IMR-90 (cell line): Measurements from ENCODE around the gene MEGF8. TPM values are rescaled to one million over a fixed set of nuclear protein-coding genes. Genes with fewer than 3 reads are reported as not detected.

ENCODE experiments used
- ATAC-seq: fragments of 200-7000 bp; cut with Tn5 transposase; 2 replicates; pipeline ENCODE4 v1.9.1; 2020; ENCODE audit warnings: low read depth, mild to moderate bottlenecking, moderate library complexity
- BruUV-seq: library from RNA; stranded (reverse); fragments of 400-500 nt; replicated peaks from 2 replicates; lab custom pipeline; 2021; lab: Mats Ljungman, UMichigan
- CTCF ChIA-PET: fragments of 300-600 bp; formaldehyde crosslinking; extraction: SDS; loops from one replicate; lab custom pipeline; 2021; ENCODE audit warnings: antibody characterized with exemption; lab: Yijun Ruan, JAX
- POLR2A ChIA-PET: fragments of 300-600 bp; sonication (Branson Sonifier 250); formaldehyde crosslinking; loops from one replicate; lab custom pipeline; 2022; ENCODE audit warnings: antibody characterized with exemption; ENCODE audit not compliant: unreplicated experiment; lab: Charles Lee
- DNase-seq: peaks from one replicate; pipeline ENCODE4 v3.0.0; 2013
- H2AFZ ChIP-seq: replicated peaks from 2 replicates; pipeline ENCODE3; 2013; ENCODE audit warnings: low read length, mild to moderate bottlenecking; ENCODE audit not compliant: poor library complexity
- H2AK5ac ChIP-seq: 2 replicates; pipeline ENCODE4 v1.6.1; 2013; ENCODE audit warnings: low read depth, low read length, inconsistent platforms
- H2AK9ac ChIP-seq: replicated peaks from 2 replicates; pipeline ENCODE3; 2013; ENCODE audit warnings: mild to moderate bottlenecking, low read depth, low read length, moderate library complexity; ENCODE audit not compliant: poor library complexity
- H2BK120ac ChIP-seq: 2 replicates; pipeline ENCODE4 v1.6.1; 2013; ENCODE audit warnings: low read depth, low read length, inconsistent platforms
- H2BK15ac ChIP-seq: 3 replicates; pipeline ENCODE4 v1.6.1; 2013; ENCODE audit warnings: low read depth, low read length, inconsistent platforms
- H2BK20ac ChIP-seq: 2 replicates; pipeline ENCODE4 v1.6.1; 2013; ENCODE audit warnings: low read depth, mild to moderate bottlenecking, inconsistent platforms, low read length, moderate library complexity
- H2BK5ac ChIP-seq: 2 replicates; pipeline ENCODE4 v1.6.1; 2013; ENCODE audit warnings: mild to moderate bottlenecking, low read depth, low read length, inconsistent platforms; ENCODE audit not compliant: poor library complexity, severe bottlenecking
- H3K14ac ChIP-seq: replicated peaks from 2 replicates; pipeline ENCODE4 v1.6.1; 2013; ENCODE audit warnings: low read depth, low read length, inconsistent platforms
- H3K18ac ChIP-seq: 2 replicates; pipeline ENCODE4 v1.6.1; 2013; ENCODE audit warnings: low read depth, low read length, control low read depth
- H3K23ac ChIP-seq: 2 replicates; pipeline ENCODE4 v1.6.1; 2013; ENCODE audit warnings: low read depth, low read length, inconsistent platforms
- H3K27ac ChIP-seq: 2 replicates; pipeline ENCODE4 v1.5.1; 2013; ENCODE audit warnings: mild to moderate bottlenecking, control low read depth, low read length; ENCODE audit not compliant: insufficient read depth
- H3K27me3 ChIP-seq: 2 replicates; pipeline ENCODE4 v1.6.1; 2013; ENCODE audit warnings: low read length; ENCODE audit not compliant: control insufficient read depth, insufficient read depth
- H3K36me3 ChIP-seq: 2 replicates; pipeline ENCODE4 v1.6.1; 2013; ENCODE audit warnings: low read length, mixed read lengths; ENCODE audit not compliant: control insufficient read depth, insufficient read depth
- H3K4ac ChIP-seq: 2 replicates; pipeline ENCODE4 v1.6.1; 2013; ENCODE audit warnings: low read depth, low read length, inconsistent platforms
- H3K4me1 ChIP-seq: 2 replicates; pipeline ENCODE4 v1.6.1; 2013; ENCODE audit warnings: low read length, mixed read lengths; ENCODE audit not compliant: control insufficient read depth, insufficient read depth
- H3K4me2 ChIP-seq: 2 replicates; pipeline ENCODE4 v1.6.1; 2013; ENCODE audit warnings: low read depth, mild to moderate bottlenecking, control low read depth, low read length, moderate library complexity
- H3K4me3 ChIP-seq: 2 replicates; pipeline ENCODE4 v1.5.1; 2013; ENCODE audit warnings: low read depth, mild to moderate bottlenecking, control low read depth, low read length, moderate library complexity; ENCODE audit not compliant: insufficient read depth
- H3K56ac ChIP-seq: 2 replicates; pipeline ENCODE4 v1.6.1; 2013; ENCODE audit warnings: low read length, inconsistent platforms; ENCODE audit not compliant: insufficient read depth; ENCODE audit errors: extremely low read depth
- H3K79me1 ChIP-seq, 2 experiments: 2 replicates each; pipeline ENCODE4 v1.6.1; 2013; ENCODE audit warnings: low read length in 2 of 2, inconsistent platforms in 1 of 2, low read depth in 1 of 2
- H3K9ac ChIP-seq: 2 replicates; pipeline ENCODE4 v1.6.1; 2013; ENCODE audit warnings: low read depth, low read length, control low read depth
- H3K9me1 ChIP-seq: 2 replicates; pipeline ENCODE4 v1.6.1; 2013; ENCODE audit warnings: low read length, inconsistent platforms; ENCODE audit not compliant: insufficient read depth
- H3K9me3 ChIP-seq: 2 replicates; pipeline ENCODE4 v1.6.1; 2013; ENCODE audit warnings: low read length; ENCODE audit not compliant: control insufficient read depth, insufficient read depth
- H4K20me1 ChIP-seq: 2 replicates; pipeline ENCODE4 v1.6.1; 2013; ENCODE audit warnings: low read length, inconsistent platforms; ENCODE audit not compliant: insufficient read depth
- H4K5ac ChIP-seq: 2 replicates; pipeline ENCODE4 v1.6.1; 2013; ENCODE audit warnings: mild to moderate bottlenecking, low read depth, low read length, control low read depth
- H4K8ac ChIP-seq, 2 experiments: 2 replicates each; pipeline ENCODE4 v1.6.1; 2013; ENCODE audit warnings: low read depth in 2 of 2, low read length in 2 of 2, control low read depth in 1 of 2, inconsistent platforms in 1 of 2
- H4K91ac ChIP-seq: 2 replicates; pipeline ENCODE4 v1.6.1; 2013; ENCODE audit warnings: low read depth, low read length, inconsistent platforms; ENCODE audit not compliant: insufficient read depth
- CHD1 ChIP-seq: IDR thresholded peaks from 2 replicates; pipeline ENCODE4 v1.6.1; 2012; ENCODE audit warnings: low read depth, low read length, improper control_type of control experiment
- CTCF ChIP-seq: conservative IDR thresholded peaks from 2 replicates; pipeline ENCODE4 v1.5.1; 2012; ENCODE audit warnings: mild to moderate bottlenecking, low read depth, low read length, improper control_type of control experiment
- ELK1 ChIP-seq: fragments of 150-350 bp; IDR thresholded peaks from 2 replicates; pipeline ENCODE4 v1.6.1; 2016; ENCODE audit warnings: low read depth, mild to moderate bottlenecking, low read length, moderate library complexity, borderline replicate concordance
- FOS ChIP-seq: fragments of 150-350 bp; IDR thresholded peaks from 2 replicates; pipeline ENCODE4 v1.6.1; 2016; ENCODE audit warnings: low read depth, low read length
- MAFK ChIP-seq: IDR thresholded peaks from 2 replicates; pipeline ENCODE4 v1.6.1; 2012; ENCODE audit warnings: low read depth, low read length, improper control_type of control experiment
- NFE2L2 ChIP-seq: fragments of 150-350 bp; IDR thresholded peaks from 2 replicates; pipeline ENCODE4 v1.6.1; 2016; ENCODE audit warnings: low read depth, mild to moderate bottlenecking, low read length
- POLR2A ChIP-seq: IDR thresholded peaks from 2 replicates; pipeline ENCODE4 v1.6.1; 2012; ENCODE audit warnings: mild to moderate bottlenecking, low read depth, low read length
- RFX5 ChIP-seq: IDR thresholded peaks from 2 replicates; pipeline ENCODE4 v1.8.0; 2012; ENCODE audit warnings: low read depth, mild to moderate bottlenecking, low read length, moderate library complexity
- WGBS, 2 experiments: methylation state at CpG; one replicate each; pipeline versions ENCODE4 v1.1.5 to v1.1.7; 2013; ENCODE audit warnings: missing lambda C conversion rate in 2 of 2; ENCODE audit not compliant: insufficient read length in 1 of 2; ENCODE audit errors: extremely low coverage in 2 of 2; 5-methylcytosine and 5-hydroxymethylcytosine counted together
- dilution Hi-C: fragments of 300-500 bp; cut with HindIII; formaldehyde crosslinking; loops from one replicate; pipeline ENCODE4 v1.14.3; 2018; ENCODE audit warnings: low sequenced_read_pairs; ENCODE audit not compliant: unreplicated experiment
- in situ Hi-C: fragments of 300-500 bp; cut with MboI; formaldehyde crosslinking; loops from 3 replicates; pipeline ENCODE4 v1.14.3; 2019; ENCODE audit warnings: low sequenced_read_pairs, inconsistent platforms, mixed read lengths
- intact Hi-C: fragments of 100-400 bp; cut with micrococcal nuclease; formaldehyde crosslinking; loops from 2 replicates; pipeline ENCODE4 v1.10.0; 2022
- polyA plus RNA-seq, 3 experiments: library from polyadenylated mRNA; depleted of rRNA; stranded (reverse); fragments of >200 nt; gene quantifications; 2 replicates each; pipeline ENCODE4 v1.2.3, GENCODE V29; 2012; ENCODE audit warnings: low replicate concordance in 1 of 3
- total RNA-seq: library from RNA; depleted of rRNA; stranded (reverse); fragments of >200 nt; gene quantifications from 2 replicates; pipeline ENCODE4 v1.2.3, GENCODE V29; 2012

The MEGF8 gene
- total and polyA plus RNA-seq, 2 of the 4 experiments (the other 2 are of a cell fraction) = 2.3 to 12.5 TPM

DNA sequence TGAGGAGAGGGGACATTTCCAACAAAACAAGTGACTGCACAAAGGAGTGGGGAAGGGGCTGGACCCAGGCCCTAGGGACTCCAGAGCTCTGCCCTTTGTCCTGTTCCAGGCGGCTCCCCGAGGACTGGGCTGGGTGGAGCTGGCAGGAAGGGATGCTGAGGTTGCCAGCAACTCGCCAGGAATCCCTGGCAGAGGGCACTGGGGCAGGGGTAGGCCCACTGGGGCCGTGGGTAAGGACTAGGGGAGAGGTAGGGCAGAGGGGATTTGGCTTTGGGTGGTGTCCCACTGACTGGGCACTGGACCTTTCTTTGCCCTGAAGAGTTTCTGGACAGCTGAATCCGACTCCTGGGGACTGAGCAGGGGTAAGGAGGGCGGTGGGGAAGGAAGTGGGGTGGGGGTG, 93.9 kb downstream of the MEGF8 start:
- BruUV-seq = no TSS peak
- dilution Hi-C loops = no loop called here

More for the DNA sequence above, 93.9 kb downstream of the MEGF8 start:
- Histone ChIP-seq H2AFZ (no peak overlapping the region), H3K9ac (no peak overlapping the region), H3K18ac (no peak overlapping the region), H2BK120ac (no peak overlapping the region), H3K4me3 (no peak overlapping the region), H2BK15ac (no peak overlapping the region), H3K27me3 (no peaks in the 10 kb centered on the region), H3K79me1 (peaks cover 4 to 19% of the 10 kb centered on the region in 2 experiments; a peak in 2 of 4 replicates), H4K91ac (no peak overlapping the region), H3K4ac (no peak overlapping the region), H2AK9ac (no peak overlapping the region), H3K56ac (no peak overlapping the region), H3K4me2 (no peak overlapping the region), H3K9me3 (no peaks in the 10 kb centered on the region), H4K5ac (no peak overlapping the region), H3K4me1 (peaks cover 9% of the 10 kb centered on the region), H4K20me1 (peaks cover 11% of the 10 kb centered on the region; the same call in 1 of the 2 replicates), H3K36me3 (no peaks in the 10 kb centered on the region), H2AK5ac (no peak overlapping the region), H2BK5ac (no peak overlapping the region), H3K9me1 (peaks cover 11% of the 10 kb centered on the region), H3K14ac (no peak overlapping the region), H4K8ac (no peak overlapping the region), H3K23ac (no peak overlapping the region), H2BK20ac (no peak overlapping the region), H3K27ac (no peak overlapping the region)
- ChIA-PET CTCF (no interaction called here), POLR2A (no interaction called here)
- in situ Hi-C loops (no loop called here), intact Hi-C loops (no loop called here)
- DNase-seq (no peak), ATAC-seq (no peak)
- no peak for TF ChIP-seq POLR2A
- TF ChIP-seq FOS = no peak
- TF ChIP-seq CTCF = no peak
- TF ChIP-seq CHD1 = no peak
- no peak for TF ChIP-seq MAFK
- no peak for TF ChIP-seq ELK1
- TF ChIP-seq RFX5 = no peak
- no peak for TF ChIP-seq NFE2L2
- WGBS, 2 experiments = no CpG with 5 or more reads among the region's 6 CpGs
